Activated CD4-positive, alpha-beta memory T cell treated with anti-CD3 and anti-CD28 coated beads, Interleukin-2, amount 10 ng/mL, durations not matched to agents 7 days and 5 days (primary cell): ENCODE data around the gene PRORP. TPM values are rescaled to one million over a fixed set of nuclear protein-coding genes. Genes with fewer than 3 reads are reported as not detected.

Experiments
- CTCF ChIA-PET: fragments of 350-600 bp; sonication (Branson Sonifier 250); formaldehyde crosslinking; loops from one replicate; lab custom pipeline; 2021; ENCODE audit warnings: antibody characterized with exemption, inconsistent platforms; lab: Charles Lee
- POLR2A ChIA-PET: fragments of 350-600 bp; sonication (Branson Sonifier 250); formaldehyde crosslinking; loops from one replicate; lab custom pipeline; 2021; ENCODE audit warnings: antibody characterized with exemption; lab: Charles Lee
- DNase-seq: peaks from one replicate; pipeline ENCODE4 v3.0.0-alpha.2; 2020
- H3K27ac Mint-ChIP-seq: one replicate; pipeline ENCODE4 v1.8.0; 2021; ENCODE audit warnings: mild to moderate bottlenecking, mixed read lengths
- H3K27me3 Mint-ChIP-seq: one replicate; pipeline ENCODE4 v1.8.0; 2021; ENCODE audit warnings: mixed read lengths
- H3K36me3 Mint-ChIP-seq: one replicate; pipeline ENCODE4 v1.8.0; 2021; ENCODE audit warnings: low read depth, mixed read lengths
- H3K4me1 Mint-ChIP-seq: one replicate; pipeline ENCODE4 v1.8.0; 2021; ENCODE audit warnings: mixed read lengths
- H3K4me3 Mint-ChIP-seq: one replicate; pipeline ENCODE4 v1.8.0; 2021; ENCODE audit warnings: mild to moderate bottlenecking, mixed read lengths
- H3K9me3 Mint-ChIP-seq: one replicate; pipeline ENCODE4 v1.8.0; 2021; ENCODE audit warnings: mixed read lengths
- total RNA-seq, 2 experiments: library from RNA; stranded (reverse); gene quantifications; one replicate each; pipeline ENCODE4 v1.2.3, GENCODE V29; 2021

PRORP gene
- total RNA-seq, 2 experiments from 2014 or later, result 43.3 to 44.9 TPM

DNA sequence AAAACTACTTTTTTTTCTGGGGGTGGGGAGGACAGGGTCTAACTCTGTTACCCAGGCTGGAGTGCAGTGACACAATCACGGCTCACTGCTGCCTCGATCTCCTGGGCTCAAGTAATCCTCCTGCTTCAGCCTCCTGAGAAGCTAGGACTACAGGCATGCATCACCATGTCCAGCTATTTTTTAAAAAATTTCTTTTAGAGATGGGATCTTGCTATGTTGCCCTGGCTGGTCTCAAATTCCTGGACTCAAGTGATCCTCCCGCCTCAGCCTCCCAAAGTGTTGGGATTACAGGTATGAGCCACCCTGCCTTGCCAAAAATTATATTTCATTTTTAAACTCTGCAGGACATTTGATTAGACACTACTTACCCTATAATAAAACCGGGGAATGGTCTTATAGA is 6.1 kb upstream of the PRORP start:
- H3K9me3 Mint-ChIP-seq, result peaks cover 4% of the 10 kb centered on the region
- H3K4me3 Mint-ChIP-seq, result no peak overlapping the region
- CTCF ChIA-PET, result no interaction called here
- DNase-seq, result no peak
- no peaks in the 10 kb centered on the region for H3K27me3 Mint-ChIP-seq
- H3K36me3 Mint-ChIP-seq, result peaks cover 79% of the 10 kb centered on the region
- H3K4me1 Mint-ChIP-seq, result peaks cover 39% of the 10 kb centered on the region
- POLR2A ChIA-PET, result interaction anchor here (0.6 to 1.2 kb wide), 2 partner anchors 69 to 70 kb away, joined by 3 to 4 read pairs; partner anchors contain the start of gene FAM177A1
- H3K27ac Mint-ChIP-seq, result no peak overlapping the region

DNA sequence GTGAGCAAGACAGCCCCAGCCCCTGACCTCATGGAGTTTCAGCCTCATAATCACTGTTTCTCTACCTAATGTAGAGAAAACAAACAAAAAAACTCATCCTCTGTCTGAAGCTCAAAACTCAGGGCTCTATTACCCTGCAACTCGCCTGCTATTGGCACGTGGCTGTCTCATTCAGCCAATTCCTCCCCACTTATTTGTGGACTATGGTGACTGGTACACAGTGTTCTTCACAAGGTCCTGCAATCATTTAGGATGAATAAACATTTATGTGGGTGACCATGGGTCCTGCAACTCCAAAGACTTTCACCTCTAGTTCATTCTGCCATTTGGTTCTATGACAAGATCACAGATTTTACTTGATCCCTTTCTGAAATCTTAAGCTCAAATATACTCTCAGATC is 5.2 kb upstream of the PRORP start:
- CTCF ChIA-PET, result interaction anchor here (0.9 kb wide), 1 partner anchor 288 kb away, joined by 3 read pairs; no protein-coding TSS in a partner anchor
- Mint-ChIP-seq H3K36me3 (peaks cover 73% of the 10 kb centered on the region), H3K27me3 (no peaks in the 10 kb centered on the region)

DNA sequence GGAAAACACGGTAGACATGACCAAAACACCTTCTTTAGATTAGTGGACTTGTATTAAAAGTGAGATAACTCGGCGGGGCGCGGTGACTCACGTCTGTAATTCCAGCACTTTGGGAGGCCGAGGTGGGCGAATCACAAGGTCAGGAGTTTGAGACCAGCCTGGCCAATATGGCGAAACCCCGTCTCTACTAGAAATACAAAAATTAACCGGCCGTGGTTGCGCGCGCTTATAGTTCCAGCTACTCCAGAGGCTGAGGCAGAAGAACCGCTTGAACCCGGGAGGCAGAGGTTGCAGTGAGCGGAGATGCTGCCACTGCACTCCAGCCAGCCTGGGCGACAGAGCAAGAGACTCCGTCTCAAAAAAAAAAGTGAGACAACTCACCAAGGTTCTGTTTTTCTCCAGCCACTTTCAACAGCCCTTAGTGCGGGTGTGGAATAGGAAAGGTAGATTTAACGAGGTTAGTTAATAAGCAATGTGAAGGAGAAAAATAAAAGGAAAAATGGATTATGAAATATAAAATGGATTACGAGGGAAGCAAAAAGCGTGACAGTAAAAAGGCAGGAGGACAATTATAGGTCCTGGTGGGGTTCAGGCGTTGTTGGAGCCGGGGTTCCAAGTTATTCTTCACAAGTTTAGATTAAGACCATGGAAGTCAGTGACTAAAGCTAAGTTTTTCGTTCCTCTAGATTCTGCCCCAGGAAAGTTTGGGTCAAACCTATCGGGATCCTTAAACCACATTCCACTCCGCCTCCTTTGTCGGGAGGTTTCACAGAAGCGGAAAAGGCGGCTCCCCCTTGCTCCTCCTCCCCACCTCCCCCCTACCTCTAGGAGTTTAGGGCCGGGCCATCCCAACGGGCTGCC is 1.1 kb upstream of the PRORP start:
- H3K4me1 Mint-ChIP-seq, result peaks cover 62% of the 10 kb centered on the region
- H3K9me3 Mint-ChIP-seq, result no peaks in the 10 kb centered on the region
- no peak for DNase-seq
- ChIA-PET POLR2A (interaction anchor here (0.8 to 5.3 kb wide), 23 partner anchors 8 to 705 kb away, joined by 3 to 55 read pairs (median 6); partner anchors contain the start of genes BAZ1A, BRMS1L, FAM177A1 and NFKBIA), CTCF (interaction anchor here (1.0 to 3.2 kb wide), 6 partner anchors 75 to 301 kb away, joined by 3 to 16 read pairs (median 4); partner anchors contain the start of genes FAM177A1, NFKBIA and PSMA6)
- no peaks in the 10 kb centered on the region for H3K27me3 Mint-ChIP-seq
- peaks cover 60% of the 10 kb centered on the region for H3K36me3 Mint-ChIP-seq
- peak overlapping the region; percentile 98 for H3K27ac Mint-ChIP-seq
- H3K4me3 Mint-ChIP-seq, result peak overlapping the region; percentile 91

More for the DNA sequence above, 5.2 kb upstream of the PRORP start:
- DNase-seq, result no peak
- H3K4me1 Mint-ChIP-seq, result peaks cover 39% of the 10 kb centered on the region
- H3K4me3 Mint-ChIP-seq, result no peak overlapping the region
- POLR2A ChIA-PET, result interaction anchor here (1.2 kb wide), 1 partner anchor 70 kb away, joined by 4 read pairs; no protein-coding TSS in a partner anchor
- no peak overlapping the region for H3K27ac Mint-ChIP-seq
- no peaks in the 10 kb centered on the region for H3K9me3 Mint-ChIP-seq

DNA sequence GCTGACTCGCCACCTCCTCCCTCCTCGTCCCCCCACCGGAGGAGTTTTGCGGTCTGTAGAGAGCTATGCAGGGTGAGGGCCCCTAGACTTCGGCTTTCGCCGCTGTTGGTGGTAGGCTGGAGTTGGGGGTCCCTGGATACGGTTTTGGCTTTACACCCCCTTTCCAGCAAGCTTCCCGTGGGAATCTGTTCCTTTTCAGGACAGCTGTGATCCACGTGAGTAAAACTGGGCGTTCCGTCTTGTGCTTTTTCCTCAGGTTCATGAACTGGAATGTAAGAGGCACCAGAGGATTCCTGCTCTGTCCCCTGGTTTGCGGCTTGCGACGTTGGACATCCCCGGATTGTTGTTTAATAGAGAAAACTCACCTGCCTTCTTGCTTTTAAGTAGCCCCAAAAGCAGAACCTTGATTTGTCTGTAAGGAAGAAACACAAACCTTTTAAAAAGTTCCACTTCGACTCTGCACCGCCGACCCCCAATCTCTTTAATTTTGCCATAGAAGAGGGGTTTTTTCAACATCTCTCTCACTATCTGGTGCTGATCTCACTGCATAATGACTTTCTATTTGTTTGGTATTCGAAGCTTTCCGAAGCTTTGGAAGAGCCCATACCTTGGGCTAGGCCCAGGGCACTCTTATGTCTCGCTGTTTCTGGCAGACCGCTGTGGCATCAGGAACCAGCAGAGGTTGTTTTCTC is 490 bp downstream of the PRORP start:
- H3K4me1 Mint-ChIP-seq, result peaks cover 57% of the 10 kb centered on the region
- peaks cover 55% of the 10 kb centered on the region for H3K36me3 Mint-ChIP-seq
- peak; percentile 21 for DNase-seq
- CTCF ChIA-PET, result interaction anchor here (0.6 to 3.2 kb wide), 11 partner anchors 18 to 288 kb away, joined by 3 to 16 read pairs (median 4); partner anchors contain the start of genes FAM177A1 and NFKBIA
- POLR2A ChIA-PET, result interaction anchor here (0.7 to 5.3 kb wide), 20 partner anchors 8 to 660 kb away, joined by 3 to 55 read pairs (median 6); partner anchors contain the start of genes BAZ1A, FAM177A1, NFKBIA and PSMA6
- no peaks in the 10 kb centered on the region for H3K9me3 Mint-ChIP-seq
- H3K27me3 Mint-ChIP-seq, result no peaks in the 10 kb centered on the region
- H3K4me3 Mint-ChIP-seq, result peak overlapping the region; percentile 91
- H3K27ac Mint-ChIP-seq, result peak overlapping the region; percentile 98

DNA sequence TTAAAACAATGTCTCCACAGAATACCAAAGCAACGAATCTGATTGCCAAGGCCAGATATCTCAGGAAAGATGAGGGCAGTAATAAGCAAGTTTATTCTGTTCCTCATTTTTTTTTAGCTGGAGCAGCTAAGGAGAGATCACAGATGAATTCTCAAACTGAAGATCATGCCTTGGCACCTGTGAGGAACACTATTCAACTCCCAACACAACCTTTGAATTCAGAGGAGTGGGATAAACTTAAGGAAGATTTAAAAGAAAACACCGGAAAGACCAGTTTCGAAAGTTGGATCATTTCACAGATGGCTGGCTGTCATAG is 994 bp downstream of the PRORP start:
- Mint-ChIP-seq H3K4me1 (peaks cover 58% of the 10 kb centered on the region), H3K27me3 (no peaks in the 10 kb centered on the region), H3K4me3 (peak overlapping the region; percentile 91), H3K9me3 (no peaks in the 10 kb centered on the region), H3K27ac (peak overlapping the region; percentile 98), H3K36me3 (peaks cover 56% of the 10 kb centered on the region)
- CTCF ChIA-PET, result interaction anchor here (0.6 to 3.2 kb wide), 8 partner anchors 17 to 288 kb away, joined by 3 to 16 read pairs (median 4); partner anchors contain the start of genes FAM177A1 and NFKBIA
- POLR2A ChIA-PET, result interaction anchor here (1.0 to 5.3 kb wide), 12 partner anchors 11 to 293 kb away, joined by 3 to 55 read pairs (median 10); partner anchors contain the start of genes FAM177A1, NFKBIA, PSMA6 and SRP54
- no peak for DNase-seq

DNA sequence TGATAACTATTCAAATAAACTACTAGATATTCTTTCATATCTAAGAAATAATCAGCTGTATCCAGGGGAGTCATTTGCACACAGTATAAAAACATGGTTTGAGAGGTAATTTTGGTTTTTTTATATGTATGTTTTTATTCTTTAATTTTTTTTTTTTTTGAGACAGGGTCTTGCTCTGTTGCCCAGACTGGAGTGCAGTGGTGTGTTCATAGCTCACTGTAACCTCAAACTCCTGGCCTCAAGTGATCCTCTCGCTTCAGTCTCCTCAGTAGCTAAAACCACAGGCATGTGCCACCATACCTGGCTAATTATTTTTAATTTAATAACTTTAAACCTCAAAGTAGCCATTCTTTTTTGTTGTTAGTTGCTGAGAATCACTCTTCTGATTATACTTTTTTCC is 1.8 kb downstream of the PRORP start:
- Mint-ChIP-seq H3K4me3 (peak overlapping the region; percentile 91), H3K4me1 (peaks cover 57% of the 10 kb centered on the region), H3K36me3 (peaks cover 56% of the 10 kb centered on the region), H3K27ac (no peak overlapping the region), H3K27me3 (no peaks in the 10 kb centered on the region), H3K9me3 (no peaks in the 10 kb centered on the region)
- DNase-seq, result no peak
- ChIA-PET POLR2A (interaction anchor here (0.6 to 5.3 kb wide), 9 partner anchors 77 to 279 kb away, joined by 3 to 55 read pairs (median 5); partner anchors contain the start of genes FAM177A1, NFKBIA, PSMA6 and SRP54), CTCF (interaction anchor here (1.0 to 3.2 kb wide), 4 partner anchors 78 to 287 kb away, joined by 3 to 16 read pairs (median 4); partner anchors contain the start of genes FAM177A1 and NFKBIA)

DNA sequence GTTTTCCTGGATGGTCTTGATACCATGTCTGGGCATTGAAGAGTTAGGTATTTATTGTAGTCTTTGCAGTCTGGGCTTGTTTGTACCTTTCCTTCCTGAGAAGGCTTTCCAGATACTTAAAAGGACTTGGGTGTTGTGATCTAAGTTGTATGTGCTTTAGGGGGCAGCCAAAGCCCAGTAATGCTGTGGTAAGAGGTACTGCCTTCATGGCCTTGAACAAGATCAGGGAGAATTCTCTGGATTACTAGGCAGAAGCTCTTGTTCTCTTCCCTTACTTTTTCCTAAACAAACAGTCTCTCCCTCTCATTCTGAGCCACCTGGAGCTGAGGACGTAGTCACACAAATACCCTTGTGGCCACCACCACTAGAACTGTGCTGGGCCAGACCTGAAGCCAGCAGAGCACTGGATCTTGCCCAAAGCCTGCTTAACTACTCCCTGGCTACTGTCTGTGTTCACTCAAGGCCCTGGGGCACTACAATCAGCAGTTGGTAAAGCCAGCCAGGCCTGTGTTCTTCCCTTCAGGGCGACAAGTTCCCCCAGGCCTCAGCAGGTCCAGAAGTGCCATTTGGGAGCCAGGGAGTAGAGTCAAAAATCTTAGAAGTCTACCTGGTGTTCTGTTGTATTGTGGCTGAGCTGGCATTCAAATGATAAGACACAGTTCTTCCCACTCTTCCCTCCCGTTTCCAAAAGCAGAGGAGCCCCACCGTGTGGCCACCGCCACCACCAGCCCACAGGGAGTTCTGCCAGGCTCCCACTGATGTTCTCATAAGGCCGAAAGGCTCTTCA is 11.4 kb downstream of the PRORP start:
- no peaks in the 10 kb centered on the region for H3K27me3 Mint-ChIP-seq
- H3K9me3 Mint-ChIP-seq, result no peaks in the 10 kb centered on the region
- no peak overlapping the region for H3K27ac Mint-ChIP-seq
- H3K4me1 Mint-ChIP-seq, result peaks cover 17% of the 10 kb centered on the region
- peaks cover 59% of the 10 kb centered on the region for H3K36me3 Mint-ChIP-seq
- ChIA-PET CTCF (interaction anchor here (0.9 kb wide), 1 partner anchor 24 kb away, joined by 3 read pairs; no protein-coding TSS in a partner anchor), POLR2A (interaction anchor here (0.6 to 2.1 kb wide), 3 partner anchors 11 to 271 kb away, joined by 3 to 12 read pairs (median 3); partner anchors contain the start of genes NFKBIA, PPP2R3C and PRORP)
- no peak for DNase-seq
- H3K4me3 Mint-ChIP-seq, result no peak overlapping the region

DNA sequence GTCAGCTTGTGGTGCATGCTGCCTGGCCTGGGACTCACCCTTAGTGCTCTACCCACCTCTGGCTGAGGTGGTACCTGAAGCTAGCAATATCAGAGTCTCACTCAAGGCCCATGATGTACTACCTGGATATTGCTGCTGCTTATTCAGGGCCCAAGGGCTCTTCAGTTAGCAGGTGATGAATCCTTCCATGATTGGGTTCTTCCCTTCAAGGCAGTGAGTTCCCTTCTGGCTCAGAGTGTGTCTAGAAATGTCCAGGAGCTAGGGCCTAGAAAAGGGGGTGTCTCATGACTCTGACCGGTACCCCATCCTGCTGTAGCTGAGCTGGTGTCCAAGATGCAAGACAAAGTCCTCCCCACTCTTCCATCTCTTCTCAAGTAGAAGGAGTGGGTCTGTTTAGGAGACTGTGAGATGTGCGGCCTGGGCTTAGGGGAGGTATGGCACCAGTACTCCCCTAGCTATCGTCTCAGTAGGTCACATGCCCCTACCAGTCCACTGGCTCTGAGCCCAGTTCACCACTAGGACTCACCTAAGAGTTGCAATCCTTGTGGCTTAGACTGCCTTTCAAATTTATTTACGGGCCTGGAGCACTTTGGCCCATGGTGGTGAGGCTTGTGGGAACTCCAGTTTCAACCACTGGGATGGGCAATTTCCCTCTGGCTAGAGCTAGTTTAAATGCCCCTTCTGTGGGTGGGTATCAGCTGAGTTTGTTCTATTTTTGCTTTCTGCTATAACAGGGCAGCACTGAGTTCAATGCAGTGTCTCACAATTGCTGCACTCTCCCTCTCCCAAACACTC is 12.2 kb downstream of the PRORP start:
- Mint-ChIP-seq H3K27ac (no peak overlapping the region), H3K36me3 (peaks cover 52% of the 10 kb centered on the region)
- POLR2A ChIA-PET, result interaction anchor here (0.8 to 2.1 kb wide), 5 partner anchors 12 to 465 kb away, joined by 3 to 12 read pairs (median 3); partner anchors contain the start of genes FAM177A1, PPP2R3C and PRORP

DNA sequence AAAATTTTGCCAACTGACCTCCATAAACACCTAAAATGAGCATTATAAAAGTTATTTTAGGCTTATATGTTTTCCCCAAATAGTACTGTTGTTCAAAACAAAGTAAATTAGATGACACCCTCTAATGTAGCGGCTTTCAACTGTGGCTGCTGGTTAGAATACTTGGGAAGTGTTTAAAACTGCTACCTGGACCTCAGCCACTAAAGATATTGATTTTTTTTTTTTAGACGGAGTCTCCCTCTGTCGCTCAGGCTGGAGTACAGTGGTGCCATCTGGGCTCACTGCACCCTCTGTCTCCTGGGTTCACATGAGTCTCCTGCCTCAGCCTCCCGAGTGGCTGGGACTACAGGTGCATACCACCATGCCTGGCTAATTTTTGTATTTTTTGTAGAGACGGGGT is 16.2 kb downstream of the PRORP start:
- H3K27me3 Mint-ChIP-seq, result no peaks in the 10 kb centered on the region
- CTCF ChIA-PET, result no interaction called here
- H3K4me1 Mint-ChIP-seq, result peaks cover 12% of the 10 kb centered on the region
- H3K27ac Mint-ChIP-seq, result no peak overlapping the region
- no peak overlapping the region for H3K4me3 Mint-ChIP-seq
- POLR2A ChIA-PET, result no interaction called here
- peaks cover 34% of the 10 kb centered on the region for H3K36me3 Mint-ChIP-seq
- no peak for DNase-seq
- no peaks in the 10 kb centered on the region for H3K9me3 Mint-ChIP-seq

More for the DNA sequence above, 12.2 kb downstream of the PRORP start:
- no peak for DNase-seq
- H3K27me3 Mint-ChIP-seq, result no peaks in the 10 kb centered on the region
- no peak overlapping the region for H3K4me3 Mint-ChIP-seq
- no peaks in the 10 kb centered on the region for H3K9me3 Mint-ChIP-seq
- peaks cover 15% of the 10 kb centered on the region for H3K4me1 Mint-ChIP-seq
- CTCF ChIA-PET, result interaction anchor here (0.9 kb wide), 1 partner anchor 23 kb away, joined by 3 read pairs; no protein-coding TSS in a partner anchor

DNA sequence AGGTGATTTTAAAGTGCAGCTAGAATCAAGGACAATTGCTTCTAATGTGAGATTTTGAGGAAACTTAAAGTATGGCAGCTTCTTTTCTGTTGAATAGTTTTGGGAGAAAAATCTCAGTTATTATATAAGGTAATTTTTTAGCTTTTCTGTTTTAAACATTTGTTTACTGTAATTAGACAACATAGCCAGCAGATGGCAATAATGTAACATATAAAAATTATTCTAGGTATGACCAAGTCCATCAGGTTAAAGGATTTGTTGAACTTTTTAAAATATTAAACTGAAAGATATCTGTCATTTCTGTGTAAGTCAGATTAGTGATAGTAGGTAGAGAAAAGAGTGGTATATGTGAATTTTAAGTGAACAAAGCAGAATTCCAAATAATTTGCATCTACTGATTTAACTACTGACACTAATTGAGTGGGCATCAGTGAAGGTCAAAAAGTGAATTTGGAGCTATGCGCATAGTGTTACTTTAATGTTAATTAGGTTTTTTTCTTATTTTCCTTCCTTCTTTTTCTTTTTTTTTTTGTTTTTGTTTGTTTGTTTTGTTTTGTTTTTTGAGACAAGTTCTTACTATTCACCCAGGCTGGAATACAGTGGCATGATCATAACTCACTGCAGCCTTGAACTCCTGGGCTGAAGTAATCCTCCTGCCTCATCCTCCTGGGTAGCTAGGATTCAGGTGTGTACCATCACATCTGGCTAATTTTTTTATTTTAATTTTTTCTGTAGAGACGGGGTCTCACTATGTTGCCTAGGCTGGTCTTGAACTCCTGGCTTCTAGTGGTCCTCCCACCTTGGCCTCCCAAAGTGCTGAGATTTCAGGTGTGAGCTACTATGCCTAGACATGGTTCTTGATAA is 18.6 kb downstream of the PRORP start:
- POLR2A ChIA-PET, result interaction anchor here (1.2 to 1.6 kb wide), 5 partner anchors 158 to 276 kb away, joined by 3 to 11 read pairs (median 4); partner anchors contain the start of genes NFKBIA and SRP54
- Mint-ChIP-seq H3K4me3 (no peak overlapping the region), H3K36me3 (peaks cover 16% of the 10 kb centered on the region), H3K27me3 (no peaks in the 10 kb centered on the region), H3K4me1 (peaks cover 9% of the 10 kb centered on the region), H3K9me3 (no peaks in the 10 kb centered on the region), H3K27ac (no peak overlapping the region)
- DNase-seq, result no peak
- CTCF ChIA-PET, result interaction anchor here (0.6 to 2.9 kb wide), 12 partner anchors 13 to 674 kb away, joined by 3 to 33 read pairs (median 6); partner anchors contain the start of genes FAM177A1, NFKBIA and PRORP
